AG20443 (cell line): ENCODE data around the gene TTC4.
A peak's percentile ranks its signal among the peaks of the same experiment; 100 is the strongest.
"Not testable (repeated sequence)": the region's sequence is repeated elsewhere in the genome, so short reads cannot be mapped to it uniquely, and the experiment has no call there.

Experiments
- DNase-seq: peaks from one replicate; pipeline ENCODE4 v3.0.0; 2012; ENCODE audit warnings: low spot score, mixed read lengths

The TTC4 gene

DNA sequence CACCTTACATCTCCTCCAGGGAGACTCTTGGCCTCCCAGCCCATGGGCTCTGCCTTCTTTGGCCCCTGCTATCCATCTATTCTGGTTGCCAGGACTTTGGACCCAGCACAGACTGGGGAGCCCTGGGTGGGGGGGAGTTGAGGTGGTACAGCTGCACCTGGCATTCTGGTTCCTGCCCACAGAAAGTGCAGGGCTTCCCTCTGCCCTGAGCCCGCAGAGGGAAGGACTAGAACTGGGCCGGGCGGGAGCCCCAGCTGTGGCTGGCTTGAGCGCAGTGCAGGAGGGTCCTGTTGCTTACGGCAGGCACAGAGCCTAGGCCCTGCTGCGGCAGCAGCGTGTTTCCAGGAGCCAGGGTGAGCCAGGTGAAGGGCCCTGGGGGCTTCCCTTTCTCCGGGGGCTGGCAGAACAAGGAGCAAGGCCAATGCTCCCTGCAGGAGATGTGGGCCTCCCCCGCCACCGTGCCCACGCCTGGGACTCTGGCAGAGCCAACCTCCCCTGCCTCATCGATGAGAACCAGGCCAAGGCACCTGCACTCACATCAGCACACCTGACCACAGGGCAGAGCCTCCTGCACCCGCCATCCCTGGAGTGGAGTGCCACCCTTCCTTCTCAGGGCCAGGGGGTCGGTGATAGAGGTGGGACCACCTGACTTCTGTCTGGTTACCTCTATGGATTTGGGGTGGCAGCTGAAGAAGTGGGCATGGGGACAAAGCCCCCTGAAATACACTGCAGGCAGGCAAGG, 32.6 kb downstream of the TTC4 start:
- no peak for DNase-seq

DNA sequence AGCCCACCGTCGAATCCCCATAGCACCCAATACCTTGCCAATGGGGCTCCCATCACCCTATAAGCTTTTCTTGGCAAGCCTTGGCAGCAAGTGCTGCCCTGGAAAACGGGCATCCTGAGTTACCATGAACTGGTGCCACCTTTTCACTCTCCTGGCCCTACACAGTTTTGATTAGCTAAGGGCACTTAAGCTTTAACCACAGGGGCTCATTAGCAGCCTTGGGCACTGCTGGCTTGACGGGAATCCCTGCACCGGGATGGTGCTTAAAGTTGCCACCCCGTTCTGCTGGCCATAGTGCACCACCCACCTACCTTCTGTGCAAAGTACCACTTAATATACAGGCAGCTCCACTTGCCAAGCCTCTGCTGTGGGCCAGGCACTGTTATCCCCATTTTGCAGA, 34.9 kb downstream of the TTC4 start:
- no peak for DNase-seq

DNA sequence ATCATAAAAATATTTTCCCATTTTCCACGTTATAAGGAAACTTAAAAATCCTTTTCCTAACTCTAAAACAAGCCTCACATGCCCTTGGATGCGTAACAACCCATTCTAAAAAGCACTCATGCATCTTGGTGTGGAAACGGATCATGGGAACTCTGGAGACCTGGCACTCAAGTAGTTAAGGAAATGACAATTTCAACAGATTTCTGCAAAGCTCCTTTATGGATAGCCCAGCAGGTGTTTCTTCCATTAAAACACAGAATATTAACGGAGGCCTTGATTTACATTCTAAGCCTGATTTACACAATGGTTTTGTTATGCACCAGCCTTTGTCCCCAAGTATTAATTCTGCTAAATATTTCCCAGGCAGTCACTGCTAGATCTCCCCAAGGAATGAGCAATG, 35.8 kb downstream of the TTC4 start:
- no peak for DNase-seq

DNA sequence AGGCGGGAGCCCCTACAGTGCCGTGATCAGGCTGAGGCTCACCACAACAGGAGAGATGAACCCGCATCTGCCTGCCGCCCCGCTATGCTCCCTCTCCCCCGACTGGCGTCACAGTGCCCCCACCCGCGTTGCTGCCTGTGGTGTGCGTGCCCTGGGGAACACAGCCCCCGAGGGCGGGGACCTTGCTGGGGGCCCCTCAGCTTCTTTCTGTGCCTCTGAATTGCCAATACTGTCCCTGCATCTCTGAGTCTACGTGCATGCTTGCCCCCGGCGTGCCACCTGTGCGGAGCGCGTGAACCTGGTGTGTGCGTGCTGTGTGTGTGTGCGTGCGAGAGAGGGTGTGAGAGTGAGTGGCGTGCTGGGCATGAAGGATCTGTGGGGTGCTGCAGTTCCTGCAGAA, 38.4 kb downstream of the TTC4 start:
- DNase-seq = no peak

DNA sequence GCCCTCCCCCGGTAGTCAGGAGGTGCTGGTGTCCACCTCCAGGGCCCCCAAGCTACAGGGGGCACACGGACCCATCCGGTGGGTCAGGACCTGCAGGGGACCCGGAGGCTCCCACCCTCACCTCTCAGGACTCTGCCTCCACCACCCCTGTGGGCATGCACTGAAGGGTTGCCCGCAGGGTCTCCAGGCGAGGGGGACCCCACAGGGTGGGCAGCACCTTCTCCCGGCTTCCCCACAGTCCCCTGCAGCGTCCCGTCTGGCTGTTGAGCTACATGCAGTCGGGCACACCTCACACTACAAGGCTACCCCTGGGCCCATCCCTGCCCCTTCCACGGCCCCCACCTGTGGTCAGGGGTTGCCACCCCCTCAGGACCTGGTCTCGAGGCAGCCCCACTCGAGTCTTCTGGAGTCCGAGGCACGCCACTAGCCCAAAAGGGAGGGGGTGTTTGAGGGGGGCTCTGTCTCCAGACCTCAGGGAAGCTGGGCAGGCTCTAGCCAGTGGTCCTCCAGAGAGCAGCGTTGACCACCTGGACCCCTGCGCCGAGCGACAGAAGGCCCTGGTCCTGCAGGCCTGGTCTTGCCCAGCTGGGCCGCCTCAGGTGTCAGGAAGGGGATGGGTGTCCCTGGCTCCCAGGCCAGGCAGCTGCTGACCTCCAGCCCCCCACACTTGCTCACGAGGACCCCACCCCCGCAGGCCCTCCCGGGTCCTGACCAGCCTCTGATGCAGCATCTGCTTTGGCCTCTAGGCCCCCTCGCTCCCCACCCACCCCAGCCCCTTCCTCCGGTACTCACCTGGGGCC, 39.0 kb downstream of the TTC4 start:
- no peak for DNase-seq

DNA sequence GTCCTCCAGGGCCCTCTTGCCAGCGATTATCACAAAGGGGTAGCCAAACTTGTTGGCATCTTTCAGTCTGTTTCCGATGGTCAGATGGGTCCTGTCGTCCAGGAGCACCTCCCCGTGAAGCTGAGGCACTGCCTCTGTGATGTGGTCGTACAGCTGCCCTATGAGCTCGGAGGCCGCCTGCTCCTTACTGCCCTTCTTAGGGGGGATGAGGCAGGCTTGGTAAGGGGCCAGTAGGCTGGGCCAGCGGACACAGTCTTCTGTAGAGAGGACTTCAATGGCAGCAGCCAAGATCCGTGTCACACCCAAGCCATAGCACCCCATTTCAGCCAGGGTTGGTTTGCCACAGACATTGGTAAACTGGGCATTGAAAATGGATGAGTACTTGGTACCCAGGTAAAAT, 42.2 kb downstream of the TTC4 start:
- no peak for DNase-seq

DNA sequence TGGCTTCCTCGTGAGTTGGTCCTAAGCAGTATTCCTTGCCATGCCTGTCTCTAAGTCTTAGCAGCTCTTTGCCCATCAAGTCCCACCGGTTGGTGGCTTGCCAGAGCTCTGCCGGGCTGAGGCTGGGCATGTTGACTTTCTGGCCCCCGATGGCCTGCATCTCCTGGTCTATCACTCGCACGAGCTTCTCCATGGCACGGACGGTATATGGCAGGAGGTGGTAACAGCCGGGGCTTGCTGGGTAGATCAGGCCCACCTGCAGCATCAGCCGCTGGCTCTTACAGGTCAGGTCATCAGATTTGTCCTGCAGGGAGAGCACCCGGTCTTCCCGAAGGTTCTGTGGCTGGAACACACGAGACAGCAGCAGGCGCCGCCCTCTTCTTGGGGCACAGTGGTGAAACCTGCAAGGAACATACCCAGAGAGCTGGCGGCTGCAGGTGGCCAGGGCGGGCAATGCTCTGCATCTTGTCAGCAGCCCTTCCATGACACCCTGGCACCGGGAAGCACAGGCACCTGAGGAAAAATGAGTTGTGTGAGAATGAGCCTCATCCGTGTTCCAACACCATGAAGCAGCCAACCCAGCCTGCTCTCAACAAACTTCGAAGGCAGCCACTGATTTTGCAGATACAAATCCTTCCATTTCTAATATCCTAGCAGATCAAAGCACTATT, 43.2 kb downstream of the TTC4 start:
- DNase-seq = no peak

DNA sequence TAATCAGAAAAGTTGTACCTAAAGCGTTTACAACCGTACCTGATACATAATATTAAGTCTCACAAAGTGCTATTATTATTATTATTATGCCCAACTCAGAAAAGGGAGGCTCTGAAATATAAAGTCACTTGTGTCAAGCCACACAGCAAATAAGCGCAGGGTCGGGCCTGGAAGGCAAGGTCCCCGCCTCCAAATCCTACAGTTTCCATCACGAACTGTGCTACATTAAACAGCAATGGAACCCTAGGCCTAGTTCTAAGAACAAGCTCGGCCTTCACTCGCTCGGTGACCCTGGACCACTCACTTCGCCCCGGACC, 48.1 kb downstream of the TTC4 start:
- no peak for DNase-seq

DNA sequence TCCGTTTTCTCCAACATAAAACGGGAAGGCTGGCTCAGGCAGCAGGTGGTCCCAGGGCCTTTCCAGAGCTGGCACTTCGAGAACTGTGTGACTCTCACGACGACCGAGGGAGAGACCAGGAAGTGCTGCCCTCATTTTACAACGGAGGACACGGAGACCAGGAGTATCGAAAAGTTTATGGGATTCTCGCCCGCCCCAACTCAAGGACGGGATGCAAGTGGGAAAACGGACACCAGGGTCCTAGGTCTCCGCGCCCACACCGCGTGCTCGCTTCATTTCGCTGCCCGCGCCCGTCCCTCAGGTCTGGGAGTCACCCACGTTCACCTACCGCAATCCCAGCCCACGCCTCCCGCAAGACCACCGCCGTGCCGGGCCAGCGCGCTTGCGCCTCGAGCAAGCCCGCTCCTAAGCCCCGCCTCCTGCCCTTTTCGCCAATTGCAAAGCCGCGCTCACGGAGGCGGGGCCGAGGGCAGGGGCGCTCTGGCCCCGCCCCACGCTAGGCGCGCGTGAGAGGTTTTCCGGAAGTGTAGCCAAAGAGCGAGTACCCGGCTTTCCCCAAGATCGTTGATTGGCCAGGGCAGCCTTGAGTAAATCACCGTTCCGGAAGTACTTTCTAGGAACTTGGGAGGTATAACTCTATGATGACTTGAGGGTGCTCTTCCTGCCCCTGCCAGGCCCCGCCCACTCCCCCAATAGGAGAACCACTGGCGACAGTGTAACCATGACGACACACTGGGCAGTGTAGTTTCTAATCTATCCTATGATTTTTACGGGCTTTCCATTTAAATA, 48.7 kb downstream of the TTC4 start, which contains the start of gene PARS2:
Gene PARS2 (minus strand): TSS at position 391 of the 789 bp plus-strand sequence. CDS start 5,362 bp downstream, outside the sequence.
- peak; percentile 99 for DNase-seq

DNA sequence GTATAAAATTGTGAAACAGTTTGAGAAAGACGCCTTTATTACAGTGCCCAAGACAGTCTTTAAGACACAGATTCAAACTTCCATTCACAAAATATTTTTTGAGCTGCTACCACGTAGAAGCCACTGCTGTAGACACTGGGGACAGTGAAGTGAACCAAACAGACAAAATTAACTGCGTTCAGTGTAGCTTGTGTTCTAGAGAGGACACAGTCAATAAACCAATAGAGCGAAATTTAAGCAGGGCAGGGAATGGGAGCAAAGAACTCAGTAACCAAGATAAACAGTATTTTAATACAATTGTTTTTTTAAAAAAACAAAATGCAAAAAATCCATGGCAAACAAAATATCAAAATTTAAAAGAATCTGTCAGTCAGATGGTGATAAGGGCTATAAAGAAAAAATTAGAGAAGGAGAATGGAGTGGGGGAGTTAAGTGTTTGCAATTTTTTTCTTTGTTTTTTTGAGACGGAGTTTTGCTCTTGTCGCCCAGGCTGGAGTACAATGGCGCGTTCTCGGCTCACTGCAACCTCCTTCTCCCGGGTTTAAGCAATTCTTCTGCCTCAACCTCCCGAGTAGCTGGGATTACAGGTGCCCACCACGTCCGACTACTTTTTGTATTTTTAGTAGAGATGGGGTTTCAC, 49.4 kb downstream of the TTC4 start:
- DNase-seq = no peak

DNA sequence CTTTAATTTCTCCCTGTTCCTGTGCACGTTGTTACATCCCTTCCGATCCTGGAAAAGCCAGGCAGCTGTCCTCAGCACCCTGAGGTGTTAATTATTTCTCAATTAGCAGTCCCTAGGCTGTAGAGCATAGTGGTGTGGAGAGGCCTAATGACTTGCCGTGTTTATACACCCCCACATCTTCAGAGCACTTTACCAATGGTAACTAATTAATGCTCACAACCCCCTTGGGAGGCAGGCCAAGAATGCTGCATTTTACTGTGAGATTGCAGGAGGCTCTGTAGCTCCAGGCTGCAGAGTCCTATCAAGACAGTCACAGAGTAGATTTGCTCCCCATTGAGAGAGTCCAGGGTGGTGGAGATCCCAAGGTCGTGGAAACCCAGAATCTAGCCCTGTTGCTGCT, 51.1 kb downstream of the TTC4 start:
- DNase-seq = no peak

DNA sequence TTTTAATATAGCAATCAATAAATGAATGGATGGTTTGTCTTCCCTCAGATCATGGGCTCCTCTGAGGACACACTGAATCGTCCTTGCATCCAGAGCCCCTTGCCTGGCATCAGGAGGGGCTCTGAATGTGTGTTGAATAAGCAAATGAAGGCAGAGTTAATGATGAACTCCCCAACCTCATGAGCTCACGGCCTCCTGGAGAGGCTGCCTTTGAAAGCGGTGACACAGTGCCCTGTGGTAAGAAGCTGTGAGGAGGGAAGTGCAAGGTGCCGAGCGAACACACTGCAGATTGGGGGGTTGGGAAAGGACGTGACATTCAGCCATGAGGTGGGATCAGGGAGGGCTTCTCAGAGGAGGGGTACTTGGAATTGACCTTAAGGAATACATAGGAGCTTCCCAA, 51.9 kb downstream of the TTC4 start:
- no peak for DNase-seq

DNA sequence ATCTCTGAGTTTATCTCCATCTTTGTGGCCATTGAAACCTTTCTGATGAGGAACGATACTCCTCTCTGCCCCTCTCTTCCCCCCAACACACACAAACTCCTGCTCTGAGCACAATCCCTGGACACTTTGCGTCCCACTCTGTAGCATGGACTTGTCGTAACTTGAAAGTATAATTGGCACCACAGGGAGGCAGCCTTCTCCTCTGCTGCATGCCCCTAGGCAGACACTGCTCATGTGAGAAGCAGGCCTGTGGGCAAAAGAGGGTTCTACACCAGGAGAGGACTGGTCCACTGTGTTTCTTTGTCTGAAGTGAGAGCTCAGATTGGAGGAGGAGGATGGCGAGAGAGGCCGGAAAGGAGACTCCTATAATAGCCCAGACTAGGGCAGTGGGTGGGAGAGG, 52.4 kb downstream of the TTC4 start:
- no peak for DNase-seq

DNA sequence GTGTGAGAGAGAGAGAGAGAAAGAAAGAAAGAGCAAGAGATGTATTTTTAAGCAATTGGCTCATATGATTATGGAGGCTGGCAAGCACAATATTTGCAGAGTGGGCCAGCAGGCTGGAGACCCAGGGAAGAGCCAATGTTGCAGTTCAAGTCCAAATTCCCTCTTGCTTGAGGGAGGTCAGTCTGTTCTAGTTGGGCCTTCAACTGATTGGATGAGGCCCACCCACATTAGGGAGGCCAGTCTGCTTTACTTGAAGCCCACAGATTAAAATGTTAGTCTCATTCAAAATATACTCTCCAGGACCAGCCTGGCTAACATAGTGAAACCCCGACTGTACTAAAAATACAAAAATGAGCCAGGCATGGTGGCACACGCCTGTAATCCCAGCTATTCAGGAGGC, 57.3 kb downstream of the TTC4 start:
- DNase-seq = no peak

DNA sequence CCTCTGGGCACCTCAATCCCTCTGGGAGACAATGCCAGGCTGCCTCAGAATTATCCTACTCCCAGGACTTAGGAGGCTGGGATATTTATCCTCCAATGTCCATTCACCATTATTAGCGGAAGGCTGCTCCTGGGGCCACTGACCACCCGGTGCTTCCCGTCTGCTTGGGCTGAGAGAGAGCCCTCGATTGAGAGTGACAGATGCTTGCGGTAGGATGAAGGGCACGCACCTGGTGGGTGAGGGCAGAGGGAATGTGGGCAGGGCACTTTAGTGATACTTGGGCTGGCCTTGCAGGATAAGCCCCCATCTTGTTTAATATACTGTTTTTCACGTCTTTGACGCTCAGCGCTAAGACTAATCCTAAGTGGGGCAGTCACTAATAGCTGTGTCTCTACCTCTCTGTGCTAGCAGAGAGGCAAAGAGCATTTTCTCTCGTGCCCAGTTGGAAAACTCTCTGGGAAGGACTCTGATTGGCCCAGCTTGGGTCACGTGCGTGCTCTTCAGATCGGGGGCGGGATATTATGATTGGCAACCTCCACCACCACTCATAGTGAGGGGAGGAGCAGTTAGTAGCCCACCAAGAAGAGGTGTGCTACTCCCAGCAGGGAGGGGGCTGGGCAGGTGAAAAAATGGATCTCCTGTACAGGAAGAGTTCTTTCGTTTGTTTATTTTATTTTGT, 59.3 kb downstream of the TTC4 start:
- no peak for DNase-seq

DNA sequence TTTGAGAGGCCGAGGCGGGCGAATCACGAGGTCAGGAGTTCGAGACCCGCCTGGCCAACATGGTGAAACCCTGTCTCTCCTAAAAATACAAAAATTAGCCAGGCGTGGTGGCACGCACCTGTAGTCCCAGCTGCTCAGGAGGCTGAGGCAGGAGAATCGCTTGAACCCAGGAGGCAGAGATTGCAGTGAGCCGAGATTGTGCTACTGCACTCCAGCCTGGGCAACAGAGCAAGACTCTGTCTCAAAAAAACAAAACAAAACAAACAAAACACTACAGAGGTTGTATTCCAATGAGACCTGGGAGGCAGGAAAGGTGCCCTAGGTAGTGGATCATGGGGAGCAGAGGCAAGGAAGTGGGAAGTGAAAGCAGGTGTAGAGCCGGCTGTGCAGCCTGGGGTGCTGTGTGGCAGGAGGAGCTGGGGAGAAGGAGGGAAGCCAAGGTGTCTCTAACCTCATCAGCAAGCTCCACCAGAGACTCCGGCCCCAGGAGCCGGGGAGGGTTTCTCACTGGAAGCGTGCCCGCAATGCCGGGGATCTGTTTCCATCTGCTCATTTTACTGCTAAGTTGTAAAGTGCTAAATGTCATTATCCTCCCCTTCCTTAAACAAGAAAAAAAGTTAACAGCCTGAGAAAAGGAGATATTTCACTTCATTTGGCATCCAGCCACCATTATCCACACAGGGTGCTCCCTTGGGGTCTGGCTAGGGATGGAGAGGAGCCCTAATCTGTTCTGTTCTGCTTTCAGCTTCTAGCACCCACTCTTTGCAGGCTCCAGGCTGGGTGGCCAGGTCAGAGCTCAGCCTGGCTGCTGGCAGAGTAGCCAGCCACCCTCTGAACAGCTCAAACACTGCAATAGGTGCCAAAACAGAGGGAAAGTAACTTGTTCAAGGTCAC, 60.4 kb downstream of the TTC4 start:
- not testable (repeated sequence) for DNase-seq

DNA sequence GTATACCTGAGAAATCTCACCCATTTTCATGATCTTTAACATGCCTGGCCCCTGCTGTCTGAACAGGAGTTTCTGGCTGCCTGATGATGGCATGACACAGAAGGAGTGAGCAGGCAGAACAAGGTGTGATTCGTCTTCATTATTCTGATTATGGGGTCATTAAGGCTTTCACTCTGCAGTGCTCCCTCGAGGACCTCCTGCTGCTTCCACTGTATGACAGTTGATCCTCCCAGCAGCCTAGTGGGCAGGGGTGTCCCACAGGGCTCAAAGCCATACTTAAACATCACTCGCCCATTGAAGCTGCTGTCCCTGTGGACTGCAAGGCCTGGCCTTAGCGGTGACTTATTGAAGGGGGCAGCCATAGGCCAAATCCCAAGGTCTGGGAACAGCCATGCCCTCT, 61.4 kb downstream of the TTC4 start:
- DNase-seq = no peak

DNA sequence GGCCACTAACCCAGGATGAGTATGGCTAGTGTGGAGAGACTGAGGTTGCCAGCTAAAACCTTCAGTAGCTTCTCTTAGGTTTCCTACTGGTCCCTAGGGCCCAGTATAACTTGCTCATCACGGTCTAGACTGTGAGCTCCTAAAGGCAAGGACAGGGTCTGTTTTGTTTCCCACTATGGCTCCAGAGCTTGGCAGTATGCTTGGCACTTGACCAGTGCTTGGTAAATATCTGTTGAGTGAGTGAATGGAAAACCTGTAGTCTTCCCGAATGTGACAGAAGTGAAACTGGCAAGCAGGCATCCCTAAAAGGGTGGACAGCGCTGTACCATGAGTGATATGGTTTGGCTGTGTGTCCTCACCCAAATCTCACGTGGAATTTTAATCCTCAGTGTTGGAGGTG, 61.8 kb downstream of the TTC4 start:
- no peak for DNase-seq

DNA sequence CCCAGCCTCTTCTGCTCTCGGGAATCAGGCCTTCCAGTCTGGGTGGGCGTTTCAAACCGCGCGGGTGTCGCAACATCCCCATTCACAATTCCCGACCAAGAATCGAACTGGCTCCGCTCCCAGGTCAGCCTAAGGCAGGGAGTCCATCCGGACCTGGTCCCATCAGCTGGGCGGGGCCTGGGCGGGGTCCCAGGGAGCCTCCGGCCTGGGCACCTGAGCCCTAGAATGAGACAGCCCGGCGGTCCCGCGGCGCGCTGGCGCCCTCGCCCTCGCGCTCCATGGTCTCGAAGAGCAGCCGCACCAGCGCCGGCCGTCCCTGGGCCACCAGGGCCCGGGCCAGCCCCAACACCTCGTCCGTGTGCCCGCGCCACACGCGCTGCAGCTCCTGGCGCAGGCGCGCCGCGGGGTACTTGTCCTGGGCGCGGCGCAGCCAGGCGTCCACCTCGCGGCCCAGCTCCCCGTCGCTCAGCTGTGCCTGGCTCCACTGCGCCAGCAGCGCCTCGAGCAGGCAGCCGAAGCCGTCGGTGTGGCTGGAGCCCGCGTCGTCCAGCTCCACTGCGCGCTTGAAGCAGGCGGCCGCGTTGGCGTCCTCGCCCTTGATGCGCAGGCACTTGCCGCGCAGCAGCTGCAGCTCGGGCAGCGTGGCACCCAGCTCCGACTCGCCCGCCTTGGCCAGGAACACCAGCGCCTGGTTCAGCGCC, 65.5 kb downstream of the TTC4 start:
- DNase-seq = peak; percentile 40

DNA sequence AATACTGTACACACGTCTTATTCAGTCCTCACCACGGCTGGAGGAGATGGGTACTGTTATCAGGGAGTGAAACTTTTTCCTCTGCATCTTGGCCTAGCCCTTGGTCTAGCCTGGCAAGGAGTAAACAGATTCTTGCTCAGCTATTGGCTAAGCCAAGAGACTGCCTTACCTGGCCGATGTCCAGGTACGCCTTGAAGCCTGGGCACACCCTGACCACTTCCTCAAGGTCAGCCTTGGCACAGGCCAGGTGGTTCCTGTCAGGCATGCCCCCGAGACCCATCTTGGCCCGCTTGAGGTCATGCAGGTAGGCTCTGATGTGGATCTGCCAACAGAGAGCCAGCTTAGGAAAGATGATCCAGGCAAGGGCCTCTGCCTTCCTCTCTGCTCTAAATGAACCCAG, 66.5 kb downstream of the TTC4 start:
- DNase-seq = no peak
